Measurements from ENCODE around the gene C2orf81.

Gene C2orf81

DNA sequence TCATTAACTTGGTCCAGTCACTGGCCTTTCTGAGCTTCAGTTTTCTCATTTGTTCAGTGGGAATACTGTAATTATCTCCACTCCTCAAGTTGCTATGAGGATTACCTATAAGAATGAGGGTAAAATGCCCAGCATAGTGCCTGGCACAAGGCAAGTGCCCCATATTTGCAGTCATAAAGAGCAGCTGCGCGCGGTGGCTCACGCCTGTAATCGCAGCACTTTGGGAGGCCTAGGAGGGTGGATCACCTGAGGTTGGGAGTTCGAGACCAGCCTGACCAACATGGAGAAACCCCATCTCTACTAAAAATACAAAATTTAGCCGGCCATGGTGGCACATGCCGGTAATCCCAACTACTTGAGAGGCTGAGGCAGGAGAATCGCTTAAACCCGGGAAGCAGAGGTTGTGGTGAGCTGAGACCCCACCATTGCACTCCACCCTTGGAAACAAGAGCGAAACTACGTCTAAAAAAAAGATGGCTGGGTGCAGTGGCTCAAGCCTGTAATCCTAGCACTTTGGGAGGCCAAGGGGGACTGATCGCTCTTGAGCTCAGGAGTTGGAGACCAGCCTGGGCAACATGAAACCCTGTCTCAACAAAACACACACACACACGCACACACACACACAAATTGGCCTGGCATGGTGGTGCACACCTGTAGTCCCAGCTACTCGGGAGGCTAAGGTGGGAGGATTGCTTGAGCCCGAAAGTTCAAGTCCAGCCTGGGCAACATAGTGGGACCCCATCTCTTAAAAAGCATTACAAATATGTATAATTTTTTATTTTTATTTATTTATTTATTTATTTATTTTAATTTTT is 21.3 kb upstream of the C2orf81 start:
- peak; percentile 13 for DNase-seq

DNA sequence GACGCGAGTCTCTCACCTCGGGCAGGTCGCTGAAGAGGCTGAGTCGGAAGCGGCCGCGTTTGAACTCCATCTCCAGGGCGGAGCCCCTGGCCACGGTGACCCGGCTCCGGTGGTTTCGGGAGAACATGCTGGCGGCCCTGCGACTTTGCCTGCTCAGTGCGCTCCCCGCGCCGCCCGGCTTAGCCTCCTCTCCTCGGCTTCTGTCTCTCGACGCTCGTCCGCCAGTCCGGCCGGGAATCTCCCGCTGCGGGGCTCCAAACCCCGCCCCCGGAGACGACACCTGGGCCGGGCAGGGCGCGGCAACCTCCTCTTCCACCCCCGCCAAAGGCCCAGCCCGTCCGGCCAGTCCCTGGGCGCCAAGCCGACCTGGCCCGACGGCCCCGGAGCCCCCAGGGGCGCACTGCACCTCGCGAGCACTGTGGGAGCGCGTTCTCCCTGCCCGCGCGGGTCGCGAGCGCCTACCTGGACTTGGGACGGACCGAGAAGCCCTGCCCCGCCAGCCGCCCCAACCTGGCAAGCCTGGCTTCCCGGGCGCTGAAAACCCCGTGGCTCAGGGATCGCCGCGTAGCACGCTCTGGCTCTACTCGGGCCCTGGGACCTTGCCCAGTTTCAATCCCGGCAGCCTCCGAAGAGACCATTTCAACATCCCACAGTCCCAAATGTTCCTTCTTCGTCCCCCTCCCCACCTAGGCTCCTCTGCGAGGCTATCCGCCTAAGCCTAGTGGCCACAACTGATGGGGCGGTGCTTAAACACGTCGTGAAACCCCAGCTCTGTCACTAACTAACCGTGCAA is 20.5 kb upstream of the C2orf81 start, which contains the start of gene RTKN:
Gene RTKN, minus strand, starts transcription at position 248 of the 793 bp plus-strand sequence. Its CDS starts 121 bp downstream, at position 127.
- peak; percentile 70 for DNase-seq

DNA sequence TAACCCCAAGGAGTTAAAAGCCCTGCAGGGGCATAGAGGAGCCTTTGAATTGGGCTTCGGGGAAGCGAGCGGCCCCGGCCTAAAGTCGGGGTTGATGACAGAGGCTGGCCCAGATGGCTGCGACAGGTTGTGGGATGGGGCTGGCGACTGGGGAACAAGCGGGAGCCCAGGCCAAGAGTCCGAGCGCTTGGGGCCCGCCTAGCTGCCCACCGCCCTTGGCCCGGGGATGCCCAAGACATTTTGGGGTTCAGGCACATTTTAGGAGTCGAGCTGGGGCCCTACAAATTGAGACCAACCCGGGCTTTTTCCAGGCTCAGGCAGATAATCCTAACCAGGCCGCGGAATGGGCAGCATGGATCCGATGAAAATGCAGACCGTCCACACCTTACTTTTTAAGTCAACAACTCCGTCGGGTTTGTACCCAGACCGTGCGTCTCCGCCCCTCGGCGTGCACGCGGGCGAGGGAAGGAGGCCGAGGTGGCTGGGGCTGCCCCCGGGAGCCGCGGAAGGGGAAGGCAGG is 19.8 kb upstream of the C2orf81 start:
- peak; percentile 66 for DNase-seq

DNA sequence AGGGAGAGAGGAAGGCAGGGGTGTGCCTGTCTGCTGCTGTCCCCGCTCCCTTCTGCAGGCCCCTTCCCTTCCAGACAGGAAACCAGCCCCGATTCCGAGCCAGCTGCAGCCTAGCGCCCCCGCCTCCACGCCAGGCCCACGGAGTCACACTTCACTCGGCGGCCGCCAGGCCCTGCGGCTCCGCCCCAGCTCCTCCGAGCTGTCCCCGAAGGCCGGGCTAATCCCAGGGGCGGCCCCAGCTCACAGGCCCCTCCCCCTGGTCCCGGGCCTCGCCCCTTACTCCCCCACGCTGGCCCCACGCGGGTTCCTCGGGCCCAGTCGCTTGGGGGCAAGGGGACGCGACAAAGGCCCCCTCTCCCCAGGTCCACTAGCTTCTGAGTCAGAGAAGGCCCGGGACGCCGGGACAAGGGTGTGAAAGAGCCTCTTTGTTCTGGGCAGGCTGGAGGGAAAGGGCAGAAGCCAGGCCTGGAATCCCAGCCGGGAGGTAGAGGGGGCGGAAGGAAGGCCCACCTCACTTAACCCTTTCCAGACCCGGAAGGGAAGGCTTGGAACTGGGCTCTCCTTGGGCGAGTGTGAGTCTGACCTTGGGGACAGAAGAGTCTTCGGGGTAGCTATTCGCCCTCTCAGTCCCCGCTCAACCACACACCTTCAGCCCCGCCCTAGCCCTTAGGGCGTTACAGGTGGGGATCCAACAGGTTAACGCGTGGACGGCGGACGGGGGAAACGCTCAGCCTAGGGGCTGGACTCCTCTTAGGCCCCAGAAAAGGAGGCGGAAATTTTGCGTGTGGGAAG is 19.2 kb upstream of the C2orf81 start:
- DNase-seq: peak; percentile 86

DNA sequence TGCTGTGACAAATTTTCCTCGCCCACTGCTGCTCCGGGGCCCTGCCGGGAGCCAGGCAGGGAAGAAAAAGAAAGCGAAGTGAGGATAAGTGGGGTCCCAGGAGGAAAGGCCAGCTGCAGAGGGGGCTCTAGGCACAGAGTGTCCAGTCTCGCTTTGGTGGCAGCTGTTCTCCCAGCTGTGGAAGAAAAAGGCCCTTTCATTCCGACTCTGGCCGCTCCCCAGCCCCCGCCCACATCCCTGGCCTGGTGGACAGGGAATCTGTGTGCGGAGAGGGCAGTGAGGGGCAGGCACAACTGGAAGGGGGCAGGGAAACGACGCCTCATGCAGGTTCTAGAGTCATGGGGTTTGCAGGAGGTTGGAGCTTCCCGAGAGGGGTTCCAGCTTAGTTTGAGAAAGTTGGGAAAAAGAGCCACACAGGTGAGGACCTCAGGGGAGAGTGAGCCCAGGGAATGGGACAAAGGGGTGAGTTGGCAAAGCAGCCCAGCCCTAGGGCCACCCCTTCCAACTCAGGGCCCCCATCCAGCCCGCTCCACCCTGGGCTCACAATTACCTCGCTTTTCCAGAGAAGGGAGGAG is 18.5 kb upstream of the C2orf81 start:
- no peak for DNase-seq

DNA sequence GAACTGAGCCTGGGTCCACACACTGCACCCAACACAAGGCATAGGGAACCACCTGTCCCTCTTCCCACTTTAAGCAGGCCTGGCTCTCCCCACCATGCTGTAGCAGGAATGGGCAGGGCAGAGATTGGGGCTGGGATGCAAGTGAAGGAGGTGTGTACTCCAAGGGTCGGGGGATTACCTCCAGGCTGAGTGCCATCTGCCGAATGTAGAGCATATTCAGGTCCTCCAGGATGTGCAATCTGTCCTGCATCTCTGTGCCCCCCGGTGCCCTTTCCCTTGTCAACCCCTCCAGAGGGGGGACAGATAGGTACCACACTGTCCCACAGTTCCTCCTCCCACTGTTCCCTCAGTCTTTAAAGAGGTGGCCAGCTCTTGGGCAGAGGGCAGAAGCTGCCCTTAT is 18.0 kb upstream of the C2orf81 start:
- no peak for DNase-seq

DNA sequence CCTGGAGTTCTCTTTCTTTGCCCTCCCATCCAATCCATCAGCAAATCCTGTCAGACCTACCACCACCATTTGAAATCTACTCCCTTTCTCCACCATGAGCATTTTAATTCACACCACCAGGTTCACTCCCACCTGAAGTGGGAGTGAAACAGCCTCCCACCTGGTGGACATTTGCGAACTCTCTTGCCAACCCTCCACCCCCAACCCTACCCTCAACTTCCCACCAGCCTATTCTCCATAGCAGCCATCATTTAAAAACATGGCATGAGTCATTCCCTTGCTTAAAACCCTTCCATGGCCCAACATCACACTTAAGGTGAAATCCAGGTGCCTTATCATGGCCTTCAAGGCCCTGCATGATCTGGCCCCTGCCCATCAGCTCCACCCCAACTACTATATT is 16.8 kb upstream of the C2orf81 start:
- no peak for DNase-seq

DNA sequence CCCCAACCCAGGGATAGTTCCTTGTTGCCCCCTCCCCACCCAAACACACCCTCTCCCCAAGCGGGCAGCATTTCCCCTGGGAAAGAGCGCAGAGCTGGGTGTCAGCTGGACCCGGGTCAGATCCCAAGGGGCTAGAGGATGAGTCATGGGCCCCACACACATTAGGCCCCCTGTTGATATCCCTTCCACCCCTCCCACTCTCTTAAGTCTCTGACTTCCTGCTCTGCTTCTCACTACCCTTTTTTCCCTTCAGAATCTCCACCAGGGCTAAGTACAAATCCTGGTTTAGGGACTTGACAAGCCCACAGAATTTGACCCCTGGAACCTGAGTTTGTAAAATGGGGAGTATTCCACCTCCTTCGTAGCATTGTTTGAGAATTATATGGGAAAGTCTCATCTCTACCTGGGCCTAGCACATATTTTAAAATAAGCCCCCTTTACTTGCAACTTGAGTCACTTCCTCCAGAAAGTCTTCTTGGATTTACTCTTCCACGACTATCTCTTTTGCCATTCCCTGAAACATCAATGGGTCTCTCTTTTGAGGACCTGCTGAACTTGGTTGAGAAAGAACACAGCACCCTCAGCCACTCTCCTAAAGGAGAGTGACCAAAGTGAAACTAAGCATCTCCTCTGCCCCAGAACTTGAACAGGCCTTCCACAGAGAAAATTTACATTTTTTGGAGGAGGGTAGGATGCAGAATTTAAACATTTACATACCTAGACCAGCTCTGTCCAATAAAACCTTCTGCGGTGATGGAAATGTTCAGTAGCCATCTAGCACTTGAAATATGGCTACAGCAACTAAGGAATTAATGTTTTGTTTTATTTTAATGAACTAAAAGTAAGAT is 15.7 kb upstream of the C2orf81 start:
- peak; percentile 9 for DNase-seq

DNA sequence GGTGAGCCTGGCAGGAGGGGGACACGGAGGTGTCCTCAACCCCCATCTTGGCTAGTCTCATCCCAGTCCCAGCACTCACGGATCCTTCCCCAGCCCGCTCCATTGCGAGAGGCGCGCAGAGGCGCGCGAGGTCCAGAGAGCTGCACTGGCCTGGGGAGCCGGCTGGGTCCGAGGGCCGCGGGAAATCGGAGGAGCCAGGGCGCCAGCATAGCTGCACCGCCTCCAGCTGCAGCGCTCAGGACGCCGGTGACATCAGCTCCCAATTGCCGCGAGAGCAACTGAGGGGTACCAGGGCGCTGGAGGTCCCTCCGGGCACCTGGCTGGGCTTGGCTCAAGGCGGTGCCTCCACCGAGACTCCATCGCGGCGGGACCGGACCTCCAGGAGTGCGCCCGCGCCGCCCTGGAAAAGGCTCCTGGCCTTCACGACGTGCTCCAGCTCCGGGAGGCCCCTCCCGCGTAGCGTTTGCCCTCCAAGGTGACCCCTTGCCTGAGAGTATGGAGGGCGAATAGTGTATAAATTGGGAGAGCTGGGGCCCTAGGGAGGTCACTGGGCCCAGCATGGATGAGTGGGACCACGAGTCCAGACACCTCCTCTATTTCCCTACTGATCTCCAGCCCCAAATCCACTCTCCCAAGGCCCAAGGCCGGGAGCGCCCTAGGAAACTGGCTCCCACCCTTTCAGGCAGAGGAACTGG is 14.8 kb upstream of the C2orf81 start:
- DNase-seq: no peak

DNA sequence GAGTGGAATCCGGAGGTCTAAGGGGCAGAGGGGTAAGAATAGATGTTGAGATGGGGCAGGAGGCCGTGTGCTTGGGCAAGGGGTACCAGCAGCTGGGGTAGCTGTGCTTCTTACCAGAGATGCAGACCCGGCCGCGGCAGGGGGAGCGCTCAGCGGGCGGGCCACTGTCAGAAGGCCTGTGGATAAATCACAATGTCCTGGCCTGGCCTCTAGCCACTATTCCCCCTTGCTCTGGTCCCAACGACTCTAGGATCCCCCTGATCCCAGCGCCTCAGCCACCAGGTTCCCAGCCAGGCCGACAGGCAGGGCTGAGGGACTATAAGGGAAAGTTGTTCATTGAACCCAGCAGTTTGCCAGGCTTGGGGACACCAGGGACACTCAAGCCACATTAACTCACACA is 9.1 kb upstream of the C2orf81 start:
- no peak for DNase-seq

DNA sequence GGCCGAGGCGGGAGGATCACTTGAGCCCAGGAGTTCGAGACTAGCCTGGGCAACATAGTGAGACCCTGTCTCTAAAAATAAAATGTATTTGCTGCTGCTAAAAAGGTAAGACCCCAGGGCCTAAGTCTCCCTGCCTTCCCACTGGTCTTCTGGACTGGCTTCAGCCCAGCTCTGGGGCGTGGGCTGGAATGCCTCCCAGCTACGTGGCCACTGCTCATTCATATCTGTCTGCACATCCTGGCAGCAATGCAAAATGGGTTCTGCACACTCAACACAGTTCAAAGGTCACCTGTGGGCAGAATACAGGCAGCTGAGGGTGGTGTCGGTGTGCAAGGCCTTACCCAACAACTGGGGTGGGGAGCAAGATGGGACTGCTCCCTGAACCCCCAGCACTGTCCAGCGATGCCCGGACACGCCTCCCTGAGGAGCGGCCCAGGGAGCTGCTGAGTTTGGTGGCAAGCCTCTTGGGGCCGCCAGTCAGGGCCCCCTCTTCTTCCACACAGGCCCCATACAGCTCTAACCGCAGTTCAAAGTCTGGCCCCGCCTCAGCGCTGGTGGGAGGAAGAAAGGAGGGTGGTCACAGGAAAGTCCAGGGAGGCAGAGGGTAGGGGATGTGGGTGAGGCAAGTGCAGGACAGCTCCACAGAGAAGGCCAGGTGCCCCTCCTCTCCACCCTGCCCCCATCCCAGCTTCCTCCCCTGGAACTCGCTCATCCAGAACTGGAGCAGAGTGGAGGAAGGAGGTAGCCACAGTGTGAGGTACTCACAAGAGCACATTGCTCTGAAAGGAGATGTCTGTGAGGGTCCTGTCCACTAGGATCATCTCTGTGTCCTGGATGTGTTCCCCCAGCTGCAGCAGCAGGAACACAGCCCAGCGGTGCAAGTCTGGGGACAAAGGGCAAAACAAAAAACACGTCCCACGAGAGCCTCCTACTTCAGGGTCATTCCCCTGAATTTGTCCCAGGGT is 8.3 kb upstream of the C2orf81 start:
- no peak for DNase-seq

DNA sequence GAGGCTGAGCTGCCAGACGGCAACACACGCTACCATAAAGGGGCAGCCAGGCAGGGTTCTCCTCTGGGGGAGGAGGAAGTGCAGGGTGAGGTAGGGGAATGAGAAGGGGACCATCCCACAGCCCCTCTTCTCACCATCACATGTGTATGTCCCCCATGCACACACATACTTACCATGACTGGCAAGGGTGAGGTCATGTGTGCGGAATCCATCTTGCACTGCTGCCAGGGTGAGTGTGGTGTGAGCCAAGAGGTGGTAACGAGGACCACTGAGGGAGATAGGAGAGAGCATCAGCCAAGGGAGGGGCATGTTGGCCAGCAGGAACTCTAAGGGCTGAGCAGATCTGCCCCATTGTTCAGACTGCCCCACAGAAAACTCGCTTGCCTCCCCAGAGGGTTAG is 7.3 kb upstream of the C2orf81 start:
- no peak for DNase-seq

DNA sequence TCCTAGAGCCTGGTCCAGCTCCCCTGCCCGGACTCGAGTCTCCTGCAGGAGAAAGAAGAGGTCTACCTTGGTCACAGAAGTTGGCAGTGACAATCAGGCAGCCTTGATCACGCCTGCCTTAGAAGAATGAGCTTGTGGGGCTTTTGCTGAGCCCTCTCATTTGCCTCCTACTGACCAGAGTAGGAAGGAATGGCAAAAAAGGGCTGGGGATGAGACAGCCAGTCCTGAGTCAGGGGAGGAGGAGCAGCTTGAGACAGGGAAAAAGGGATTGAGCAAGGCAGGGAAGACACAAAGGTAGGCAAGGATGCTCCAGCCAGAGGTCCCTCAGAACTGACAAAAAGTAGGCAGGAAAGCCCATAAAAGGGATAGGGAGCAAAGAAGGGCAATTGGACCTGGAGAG is 6.1 kb upstream of the C2orf81 start:
- DNase-seq: no peak

DNA sequence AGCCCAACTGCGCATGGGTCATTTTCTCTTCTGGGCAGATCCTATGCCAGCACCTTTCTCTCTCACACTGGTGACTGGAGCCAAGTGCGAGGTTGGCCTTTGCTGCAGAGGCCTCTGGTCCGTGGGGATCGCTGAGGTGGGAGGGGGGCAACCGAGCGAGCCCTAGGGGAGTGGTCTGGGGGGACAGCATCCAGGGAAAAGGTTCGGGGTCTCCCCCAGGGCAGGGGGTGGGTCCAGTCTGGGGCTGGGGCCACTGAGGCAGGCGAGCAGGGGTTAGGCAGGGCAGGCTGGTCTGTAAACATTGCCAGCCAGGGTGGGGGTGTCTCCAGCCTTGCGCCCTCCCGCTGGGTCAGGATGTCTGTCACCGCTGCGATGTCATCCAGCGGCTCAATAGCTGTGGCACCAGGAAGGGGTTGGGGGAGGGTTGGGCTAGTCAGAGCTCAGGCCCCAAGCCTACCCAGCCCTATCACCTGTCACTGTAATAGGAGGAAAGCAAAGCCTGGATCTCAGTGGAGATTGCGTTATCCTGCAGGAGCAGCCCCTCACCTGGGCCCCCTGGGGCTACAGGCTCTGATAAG is 4.9 kb upstream of the C2orf81 start:
- no peak for DNase-seq

DNA sequence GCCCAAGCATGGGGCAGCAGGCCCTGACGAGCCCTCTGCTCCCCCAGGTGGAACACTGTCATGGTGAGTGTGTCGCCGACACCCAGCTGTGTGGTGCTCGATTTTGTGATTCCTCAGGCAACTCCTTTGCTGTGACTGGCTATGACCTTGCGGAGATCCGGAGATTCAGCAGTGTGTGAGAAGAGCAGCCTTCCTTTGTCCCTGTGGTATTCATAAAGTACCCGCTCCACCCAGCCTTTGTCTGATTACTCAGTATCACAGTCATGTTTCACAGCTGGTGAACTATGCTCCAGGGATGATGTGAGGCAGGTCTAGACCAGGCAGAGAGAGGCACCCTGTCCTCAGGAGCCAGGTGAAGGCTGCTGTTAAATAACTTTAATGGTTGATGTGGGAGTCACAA is 4.1 kb upstream of the C2orf81 start:
- no peak for DNase-seq

DNA sequence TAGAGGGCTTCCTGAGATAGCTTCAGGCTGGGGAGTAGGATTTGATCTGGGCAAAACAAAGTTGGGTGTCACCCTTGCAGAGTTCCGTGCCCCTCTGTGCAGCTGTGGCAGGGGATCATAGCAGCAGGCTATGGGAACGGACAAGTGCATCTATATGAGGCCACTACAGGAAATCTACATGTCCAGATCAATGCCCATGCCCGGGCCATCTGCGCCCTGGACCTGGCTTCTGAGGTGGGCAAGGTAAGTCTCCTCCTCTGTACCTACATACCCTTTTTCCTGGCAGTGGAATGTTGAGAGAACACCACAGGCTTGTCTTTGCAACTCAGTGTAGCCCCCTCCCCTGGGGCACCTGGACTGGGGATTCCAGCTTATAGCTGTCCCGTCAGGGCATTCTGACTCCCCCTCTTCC is 3.6 kb upstream of the C2orf81 start:
- no peak for DNase-seq

DNA sequence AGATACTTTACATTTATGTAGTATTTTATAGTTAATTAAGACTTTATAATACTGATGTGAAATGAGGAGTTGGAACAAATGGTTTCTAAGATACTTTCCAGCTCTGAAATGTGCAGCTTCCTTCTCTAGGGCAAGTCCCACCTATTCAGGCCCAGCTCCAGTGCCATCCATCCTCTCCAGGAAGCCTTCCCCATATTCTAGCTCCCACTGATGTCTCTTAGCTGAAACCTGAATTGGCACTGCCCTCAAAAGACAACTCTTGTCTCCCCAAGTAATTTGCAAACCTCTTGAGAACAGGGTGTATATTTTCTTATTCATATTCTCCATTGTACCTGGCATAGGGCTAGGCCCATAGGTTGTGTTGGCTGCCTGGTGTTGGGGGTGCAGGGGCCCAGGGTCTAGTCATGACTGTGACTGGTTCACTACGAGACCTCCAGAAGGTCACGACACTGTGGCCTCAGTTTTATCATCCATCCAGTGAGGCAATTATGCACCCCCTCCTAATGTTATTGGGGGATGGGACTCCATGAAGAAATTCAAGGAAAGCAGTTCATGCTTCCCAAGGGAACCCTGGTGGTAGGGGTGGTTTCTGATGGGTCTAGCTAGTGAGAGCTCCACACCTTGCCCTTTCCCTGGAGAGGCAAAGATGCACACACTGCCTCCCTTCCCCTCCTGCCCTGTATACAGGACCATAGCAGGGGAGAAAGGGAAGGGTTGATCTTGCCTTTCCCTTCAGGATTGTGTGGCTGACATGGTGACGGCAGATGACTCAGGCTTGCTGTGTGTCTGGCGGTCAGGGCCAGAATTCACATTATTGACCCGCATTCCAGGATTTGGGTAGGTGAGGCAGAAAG is 2.9 kb upstream of the C2orf81 start:
- DNase-seq: no peak

Data from NCI-H69 (cell line).